Omental fat pad (tissue), 4 donors: Measurements from ENCODE around the gene RTL10. TPM values are rescaled to one million over a fixed set of nuclear protein-coding genes. Genes with fewer than 3 reads are reported as not detected.
"Not testable (repeated sequence)": the region's sequence is repeated elsewhere in the genome, so short reads cannot be mapped to it uniquely, and the experiment has no call there.

ENCODE experiments used
- ATAC-seq: fragments of 150-250 bp; one replicate; pipeline ENCODE4 v1.9.1; 2016; ENCODE audit warnings: mild to moderate bottlenecking, moderate library complexity; ENCODE audit not compliant: low FRiP score
- DNase-seq: peaks from one replicate; pipeline ENCODE4 v3.0.0-alpha.2; 2019; ENCODE audit warnings: low spot score
- total RNA-seq, 4 donors: library from RNA; depleted of rRNA; stranded (reverse); fragments of >200 nt; gene quantifications; one replicate each; pipeline ENCODE4 v1.1.0, GENCODE V29; 2016
- TF ChIP-seq, protein P1 (sequence below), 3 donors: fragments of 450-650 bp; IDR thresholded peaks; one replicate each; pipeline ENCODE4 v1.5.1; 2016 to 2017; ENCODE audit warnings: antibody characterized with exemption in 3 of 3, mild to moderate bottlenecking in 3 of 3, moderate library complexity in 2 of 3

Gene RTL10
- total RNA-seq, 4 donors from 2014 or later = 7.6 to 12.6 (median 10.4) TPM

- TF ChIP-seq, protein P1, sequence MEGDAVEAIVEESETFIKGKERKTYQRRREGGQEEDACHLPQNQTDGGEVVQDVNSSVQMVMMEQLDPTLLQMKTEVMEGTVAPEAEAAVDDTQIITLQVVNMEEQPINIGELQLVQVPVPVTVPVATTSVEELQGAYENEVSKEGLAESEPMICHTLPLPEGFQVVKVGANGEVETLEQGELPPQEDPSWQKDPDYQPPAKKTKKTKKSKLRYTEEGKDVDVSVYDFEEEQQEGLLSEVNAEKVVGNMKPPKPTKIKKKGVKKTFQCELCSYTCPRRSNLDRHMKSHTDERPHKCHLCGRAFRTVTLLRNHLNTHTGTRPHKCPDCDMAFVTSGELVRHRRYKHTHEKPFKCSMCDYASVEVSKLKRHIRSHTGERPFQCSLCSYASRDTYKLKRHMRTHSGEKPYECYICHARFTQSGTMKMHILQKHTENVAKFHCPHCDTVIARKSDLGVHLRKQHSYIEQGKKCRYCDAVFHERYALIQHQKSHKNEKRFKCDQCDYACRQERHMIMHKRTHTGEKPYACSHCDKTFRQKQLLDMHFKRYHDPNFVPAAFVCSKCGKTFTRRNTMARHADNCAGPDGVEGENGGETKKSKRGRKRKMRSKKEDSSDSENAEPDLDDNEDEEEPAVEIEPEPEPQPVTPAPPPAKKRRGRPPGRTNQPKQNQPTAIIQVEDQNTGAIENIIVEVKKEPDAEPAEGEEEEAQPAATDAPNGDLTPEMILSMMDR (IDR thresholded peaks at IDR 0.05) = no peak
- ATAC-seq (no peak), DNase-seq (peak; percentile 13)
Observed at GRCh38 chr22:19884161-19884953, 29.7 kb upstream of the RTL10 start.

- DNase-seq = peak; percentile 17
- ATAC-seq = not testable (repeated sequence)
Observed at GRCh38 chr22:19883446-19883845, 28.8 kb upstream of the RTL10 start.

- ATAC-seq (no peak), DNase-seq (peak; percentile 16)
- TF ChIP-seq, protein P1 (IDR thresholded peaks at IDR 0.05) = no peak
Observed at GRCh38 chr22:19882446-19883381, 28.0 kb upstream of the RTL10 start.

DNA sequence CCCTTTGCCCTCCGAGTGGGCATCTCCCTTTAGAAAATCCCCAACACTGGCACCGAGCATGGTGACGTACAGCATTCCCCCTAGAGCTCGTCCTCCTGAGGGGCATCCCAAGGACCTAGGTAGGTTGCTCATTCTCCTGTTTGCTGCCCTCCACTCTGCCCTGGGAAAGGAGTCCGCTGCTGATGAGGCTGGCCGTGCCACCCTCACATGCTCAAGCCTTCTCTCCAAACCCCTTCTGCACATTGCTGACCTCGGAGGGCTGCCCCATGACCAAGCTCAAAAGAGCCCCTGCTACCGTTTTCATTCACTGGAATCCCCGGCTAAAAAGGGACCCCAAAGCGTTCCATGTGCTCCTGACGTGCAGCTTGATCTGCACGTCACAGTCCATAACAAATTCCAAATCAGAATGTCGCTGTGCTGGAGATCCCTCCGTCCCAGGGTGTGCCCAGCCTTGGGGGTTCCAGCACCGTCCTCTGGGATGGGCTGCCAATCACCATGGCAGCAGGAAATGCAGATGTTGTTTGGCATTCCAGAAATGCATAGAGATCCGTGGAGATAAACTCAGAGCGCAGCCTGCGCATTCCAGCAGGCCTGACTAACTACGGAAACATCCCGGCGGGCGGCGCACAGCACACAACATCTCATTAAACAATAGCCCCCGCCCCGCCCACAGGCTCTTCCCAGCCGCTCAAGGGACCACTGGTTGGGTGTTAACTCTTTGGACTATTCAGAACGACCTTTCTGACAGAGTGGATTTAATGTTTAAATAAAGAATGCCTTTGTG lies 26.3 kb upstream of the RTL10 start:
- ATAC-seq (peak; percentile 62), DNase-seq (peak; percentile 24)
- TF ChIP-seq, protein P1 (IDR thresholded peaks at IDR 0.05) = no peak

GRCh38 chr22:19879992-19880785 lies 25.5 kb upstream of the RTL10 start:
- TF ChIP-seq, protein P1 (IDR thresholded peaks at IDR 0.05) = no peak
- DNase-seq (peak; percentile 18), ATAC-seq (no peak)

DNA sequence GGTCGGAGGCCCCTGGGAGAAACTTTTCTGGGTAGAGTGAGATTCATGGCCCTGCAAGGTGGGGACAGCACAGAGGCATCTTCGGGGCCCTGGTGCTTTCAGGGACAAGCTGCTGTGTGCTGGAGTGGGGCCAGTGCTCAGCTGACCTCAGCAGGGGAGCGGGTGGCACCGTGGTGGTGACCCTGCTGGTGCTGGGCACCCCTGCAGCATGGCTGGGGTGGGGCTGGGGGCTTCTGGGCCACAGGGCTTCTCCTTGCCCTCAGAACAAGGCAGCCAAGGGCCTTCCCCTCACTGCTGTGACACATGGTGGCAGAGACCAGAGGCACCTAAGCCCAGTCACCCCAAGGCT lies 24.9 kb upstream of the RTL10 start:
- no peak for ATAC-seq

More for the DNA sequence above, 24.9 kb upstream of the RTL10 start:
- no peak for DNase-seq
- TF ChIP-seq, protein P1 (IDR thresholded peaks at IDR 0.05) = no peak
